ENCODE results near the gene CHRNG.

CHRNG gene

DNA sequence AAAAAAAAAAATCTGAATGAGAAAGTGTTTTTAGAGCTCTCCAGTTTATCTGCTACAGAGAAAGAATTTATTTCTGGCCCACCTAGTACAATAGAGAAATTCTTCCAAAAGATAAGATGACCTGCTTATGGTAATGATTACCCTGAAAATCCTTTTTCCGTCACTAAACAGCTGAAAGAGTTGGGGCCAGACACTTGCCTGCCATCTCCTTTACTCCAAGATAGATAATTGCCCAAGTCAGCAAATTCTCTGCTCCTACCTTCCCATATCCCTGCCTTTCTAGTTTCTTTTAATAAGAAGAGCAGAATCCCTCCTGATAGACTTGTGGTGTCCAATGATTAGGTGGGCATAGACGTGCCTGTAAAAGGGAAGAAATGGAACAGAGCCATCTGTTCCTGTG lies 39.1 kb downstream of the CHRNG start:
- DNase-seq (ENCODE audit: low read depth in 2 of 2), result no peak

DNA sequence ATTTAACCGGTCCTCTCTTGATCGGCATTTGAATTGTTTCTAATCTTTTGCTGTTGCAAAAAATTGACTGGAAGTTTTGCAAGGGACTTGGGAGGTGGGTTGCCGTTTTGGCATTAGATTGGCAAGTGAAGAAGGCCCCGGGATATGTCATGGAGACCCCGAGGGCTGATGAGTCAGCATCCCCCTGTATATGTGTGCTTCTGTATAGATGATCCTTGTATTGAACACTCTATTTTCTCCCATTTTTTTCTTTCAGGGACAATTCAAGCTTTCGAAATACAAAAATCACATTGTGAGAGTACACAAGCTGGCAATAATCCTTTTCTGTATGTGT lies 41.1 kb downstream of the CHRNG start:
- no peak for DNase-seq (ENCODE audit: low read depth in 2 of 2)

- DNase-seq (ENCODE audit: low read depth in 2 of 2), result no peak
These were observed 42.2 kb downstream of the CHRNG start for GRCh38 chr2:232581725-232582124.

GRCh38 chr2:232584238-232584637 lies 44.7 kb downstream of the CHRNG start:
- DNase-seq (ENCODE audit: low read depth in 2 of 2), result no peak

GRCh38 chr2:232586943-232587505 lies 47.5 kb downstream of the CHRNG start:
- no peak for DNase-seq (ENCODE audit: low read depth in 2 of 2)

DNA sequence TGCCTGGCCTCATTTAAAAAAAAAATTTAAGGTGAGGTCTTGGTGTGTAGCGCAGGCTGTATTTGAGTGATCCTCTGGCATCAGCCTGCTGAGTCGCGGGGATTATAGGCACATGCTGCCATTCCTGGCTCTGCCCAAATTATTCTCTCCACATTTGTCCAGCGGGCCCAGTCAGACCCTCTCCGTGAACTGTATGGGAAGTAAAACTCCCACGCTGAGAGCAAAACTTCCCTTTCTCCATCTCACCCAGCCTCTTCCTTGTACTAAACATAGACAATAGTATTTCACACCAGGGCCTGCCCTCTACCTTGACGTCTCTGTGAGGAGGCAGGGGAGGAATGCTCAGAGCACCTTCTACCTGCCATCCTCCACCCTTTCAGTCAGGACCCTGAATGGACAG lies 48.0 kb downstream of the CHRNG start:
- DNase-seq (ENCODE audit: low read depth in 2 of 2), result no peak

DNA sequence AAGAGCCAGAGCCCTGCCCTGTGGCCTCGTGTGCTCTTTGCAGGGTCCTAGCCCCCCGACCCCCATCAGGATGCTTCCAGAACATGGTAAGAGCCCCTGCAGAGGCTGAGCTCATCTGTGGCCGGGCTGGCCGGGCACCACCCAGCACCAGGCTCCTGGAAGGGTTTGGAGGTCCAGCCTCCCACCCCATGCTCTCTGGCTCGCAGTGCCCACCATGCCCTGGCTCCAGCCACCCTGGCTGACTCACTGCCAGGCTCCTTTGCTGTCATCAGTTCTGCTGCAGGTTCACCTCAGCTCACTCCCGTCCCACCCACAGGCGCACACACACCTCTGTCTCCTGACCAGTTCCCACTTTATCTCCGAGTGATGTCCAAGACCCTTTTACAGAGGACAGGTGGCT lies 48.5 kb downstream of the CHRNG start:
- DNase-seq (ENCODE audit: low read depth in 2 of 2), result no peak

GRCh38 chr2:232588680-232589585 lies 49.4 kb downstream of the CHRNG start:
- DNase-seq (ENCODE audit: low read depth in 2 of 2), result no peak

DNA sequence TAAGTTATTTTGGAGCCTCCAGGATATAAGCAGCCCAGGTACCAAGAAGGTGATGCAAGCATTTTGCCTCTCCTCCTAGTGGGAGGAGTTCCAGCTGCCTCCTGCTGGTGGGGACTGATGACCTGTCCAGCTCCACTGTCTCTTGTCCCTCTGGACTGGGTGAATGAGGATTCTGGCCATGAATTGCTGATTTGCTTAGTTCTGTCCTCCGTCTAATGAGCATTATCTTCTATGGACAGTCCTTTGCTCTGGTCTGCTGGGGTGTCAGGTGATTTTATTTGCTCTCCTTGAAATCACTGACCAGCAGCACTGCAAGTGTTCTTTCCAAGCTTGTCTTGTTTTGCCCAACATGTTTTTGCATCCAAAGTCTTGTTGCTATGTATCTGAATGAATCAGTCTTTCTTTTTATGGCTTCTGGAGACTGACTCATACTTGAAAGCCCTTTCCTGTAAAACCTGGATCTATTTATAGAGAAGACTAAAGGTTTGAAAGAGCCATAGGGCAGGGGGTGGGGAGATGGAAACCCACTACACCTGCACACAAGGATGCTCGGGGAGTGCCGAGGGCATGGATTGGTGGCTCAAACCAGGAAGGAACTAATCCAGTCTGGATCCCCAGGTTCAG lies 53.4 kb downstream of the CHRNG start:
- DNase-seq (ENCODE audit: low read depth in 2 of 2), result no peak

- no peak for DNase-seq (ENCODE audit: low read depth in 2 of 2)
These were observed 54.5 kb downstream of the CHRNG start for GRCh38 chr2:232593982-232594381.
